HG03520 (cell line): Measurements from ENCODE around the gene RNASE8.
A peak's percentile ranks its signal among the peaks of the same experiment; 100 is the strongest.

ENCODE experiments used
- ATAC-seq: cut with Tn5 transposase; IDR thresholded peaks from one replicate; pipeline ENCODE4 v1.9.1; 2021; ENCODE audit warnings: mild to moderate bottlenecking, moderate library complexity; ENCODE audit not compliant: unreplicated experiment

The RNASE8 gene

DNA sequence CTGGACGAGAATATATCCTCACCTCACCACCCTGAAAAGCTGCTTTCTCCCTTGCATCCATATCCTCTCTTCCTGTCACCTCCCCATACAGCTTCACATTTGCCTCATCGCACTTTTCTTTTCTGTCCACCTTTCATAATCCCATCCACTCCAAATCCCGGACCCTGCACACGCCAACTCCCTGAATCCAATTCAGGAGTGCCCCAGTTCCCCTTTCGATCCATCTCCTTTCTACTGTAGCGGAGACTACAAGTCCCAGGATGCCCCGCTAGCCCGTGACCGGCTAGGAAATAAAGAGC lies 45.7 kb downstream of the RNASE8 start:
- ATAC-seq, result no peak

DNA sequence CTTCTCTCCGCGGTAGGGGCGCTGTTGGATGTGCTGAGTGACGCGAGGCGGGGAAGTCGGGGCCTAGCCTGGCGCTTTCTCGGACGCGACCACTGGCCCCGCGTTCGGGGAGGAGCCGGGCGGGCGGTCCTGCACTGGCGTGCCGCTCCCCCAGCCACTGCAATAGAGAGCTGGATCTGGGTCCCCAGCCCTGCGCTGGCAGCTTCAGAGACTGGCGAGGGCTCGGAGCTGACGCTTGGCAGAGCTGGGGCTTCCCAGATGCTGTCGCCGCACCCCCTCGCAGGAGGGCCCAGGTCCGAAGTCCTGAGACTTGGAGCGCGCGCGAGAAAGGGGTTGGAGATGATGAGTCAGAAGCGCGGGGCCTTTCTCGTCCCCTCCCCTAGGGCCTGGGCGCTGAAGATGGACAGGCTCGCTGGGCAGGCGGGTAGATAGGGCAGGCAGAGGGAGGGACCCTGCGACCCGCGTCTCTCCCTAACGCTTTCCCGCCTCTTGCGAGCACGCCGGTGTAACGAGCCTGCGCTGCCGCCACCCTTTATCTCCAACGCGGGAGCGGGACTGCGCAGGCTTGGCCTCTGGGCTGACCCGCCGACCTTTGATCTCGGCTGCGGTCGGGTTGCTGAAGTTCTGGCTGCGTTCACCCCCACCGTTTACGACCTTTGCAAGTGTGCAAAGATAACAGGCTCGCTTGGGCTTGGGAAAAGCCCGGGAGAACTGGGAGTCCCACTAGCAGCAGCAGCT lies 46.3 kb downstream of the RNASE8 start:
- ATAC-seq, result peak; percentile 84

DNA sequence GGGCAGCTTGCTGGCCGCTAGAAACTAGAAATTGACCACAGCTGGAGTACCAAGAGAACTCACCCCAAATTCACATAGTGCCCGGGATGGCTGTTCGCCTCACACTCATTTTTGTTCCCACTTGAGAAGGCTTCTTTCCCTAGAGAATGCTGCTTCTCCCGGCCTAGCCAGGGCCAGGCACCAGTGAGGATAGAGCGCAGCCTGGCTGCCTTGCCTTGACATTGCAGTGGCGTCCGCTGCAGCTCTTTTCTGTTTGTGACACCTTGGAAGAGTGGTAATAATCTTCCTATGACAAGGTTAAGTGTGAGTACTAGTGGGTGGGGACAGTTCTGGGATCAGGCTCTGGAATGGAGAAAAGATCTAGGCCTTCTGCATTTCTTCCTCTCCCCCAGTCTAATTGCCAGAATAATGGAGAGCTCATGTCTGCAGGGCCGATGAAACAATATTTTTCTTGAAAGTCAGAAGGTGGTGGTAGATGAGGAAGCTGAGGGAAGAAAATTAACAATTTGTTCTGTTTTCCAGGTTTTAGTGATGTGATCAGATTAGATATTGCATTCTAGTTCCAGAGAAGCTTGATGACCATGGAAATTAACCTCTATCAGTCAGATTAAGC lies 46.9 kb downstream of the RNASE8 start:
- ATAC-seq, result no peak

DNA sequence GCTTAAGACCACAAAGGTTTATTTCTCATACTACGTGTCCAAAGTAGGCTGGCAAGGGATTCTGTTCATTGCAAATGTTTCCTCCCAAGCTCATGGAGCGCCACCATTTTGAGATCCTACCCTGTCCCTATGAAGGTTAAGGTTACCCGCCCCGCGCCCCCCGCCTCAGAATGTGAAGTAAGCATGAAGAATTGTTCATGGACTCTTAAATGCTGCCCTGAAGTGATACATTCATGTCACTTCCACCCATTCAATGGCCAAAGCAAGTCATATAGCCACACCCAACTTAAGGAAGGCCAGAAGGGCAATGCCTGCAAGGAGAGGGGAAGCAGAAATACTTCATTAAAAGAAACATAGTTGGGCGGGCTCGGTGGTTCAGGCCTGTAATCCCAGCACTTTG lies 47.5 kb downstream of the RNASE8 start:
- ATAC-seq, result no peak

DNA sequence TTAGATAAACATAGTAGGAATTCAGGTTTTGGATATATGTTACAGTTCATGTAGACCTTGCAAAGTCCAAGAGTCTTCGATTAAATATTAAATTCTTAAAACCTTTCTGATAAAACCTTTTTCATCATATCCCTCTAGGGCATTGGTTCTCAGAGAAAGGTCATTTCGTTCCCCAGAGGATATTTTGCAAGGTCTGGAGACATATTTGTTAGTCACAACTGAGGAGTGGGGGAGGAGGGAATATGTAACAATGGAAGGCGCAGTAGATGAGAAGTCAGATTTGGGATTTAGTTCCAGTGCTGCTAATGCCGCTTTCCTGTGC lies 48.5 kb downstream of the RNASE8 start:
- no peak for ATAC-seq

DNA sequence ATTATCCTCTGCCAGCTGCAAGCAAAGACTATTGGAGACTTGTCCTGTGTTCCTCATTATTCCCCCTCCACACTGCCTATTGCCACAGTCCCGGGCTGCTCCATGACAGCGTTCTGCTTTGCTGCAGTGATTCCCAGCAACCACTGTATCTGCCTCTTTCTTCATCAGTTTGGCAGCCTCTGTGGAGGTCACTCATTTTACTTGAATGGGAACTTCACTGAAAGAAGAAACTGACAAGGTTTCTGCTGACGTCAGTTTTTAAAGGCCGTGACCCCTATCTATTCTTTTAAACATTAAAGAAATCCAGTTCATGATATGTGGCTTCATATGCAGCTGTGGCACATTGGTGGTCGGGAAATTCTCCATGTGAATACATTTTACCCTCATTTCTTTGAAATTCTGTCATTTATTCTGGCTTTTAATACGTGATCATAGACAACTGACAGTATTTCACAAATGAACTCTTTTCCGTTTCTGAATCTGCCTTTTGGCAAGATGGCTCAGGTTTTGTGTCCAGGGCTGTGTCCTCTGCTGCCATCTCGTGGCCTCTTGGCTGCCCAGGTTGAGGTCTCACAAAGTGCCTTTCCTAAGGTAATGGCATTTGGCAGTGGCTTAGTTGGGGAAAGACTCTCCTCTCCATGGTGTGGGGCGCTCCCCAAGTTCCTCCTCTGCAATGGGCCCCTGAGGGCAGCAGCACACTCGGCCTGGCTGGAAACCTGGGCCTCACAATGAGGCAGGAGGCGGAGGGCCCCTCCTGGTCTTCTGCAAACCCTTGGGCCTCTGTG lies 49.1 kb downstream of the RNASE8 start:
- ATAC-seq, result no peak

DNA sequence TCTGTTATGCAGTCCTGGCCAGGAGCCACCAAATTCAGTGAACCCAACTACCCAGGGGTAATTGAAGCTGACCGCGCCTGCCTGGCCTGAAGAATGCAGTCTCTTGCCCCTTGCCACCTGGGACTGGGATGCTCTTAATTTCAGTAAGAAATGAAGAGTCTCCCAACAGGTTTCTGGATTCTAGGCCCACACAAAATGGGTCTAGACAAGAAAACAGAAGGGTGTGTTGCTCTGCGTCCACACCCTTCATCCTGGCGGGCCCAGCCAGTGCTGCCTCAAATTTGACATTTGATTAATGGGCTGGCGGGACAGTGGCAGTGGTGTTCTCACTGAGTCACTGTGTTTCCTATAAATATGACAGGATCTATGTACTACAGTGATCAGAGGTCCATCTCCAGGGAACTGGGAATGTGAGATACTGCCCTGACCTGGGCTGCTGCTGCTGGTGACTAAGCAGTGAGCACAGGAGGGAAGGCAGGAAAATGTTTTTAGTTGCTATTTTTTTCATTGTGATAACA lies 49.7 kb downstream of the RNASE8 start:
- no peak for ATAC-seq
